Fibroblast of lung (primary cell): ENCODE results near the gene AP1G2.

Source experiments
- CTCF ChIP-seq, 2 donors: IDR thresholded peaks in 1 of 2; conservative IDR thresholded peaks in 1 of 2; 1 replicate in 1 of 2; 2 replicates in 1 of 2; pipeline ENCODE4 v1.5.1; 2011 to 2012; ENCODE audit warnings: low read length in 2 of 2, control low read depth in 1 of 2, inconsistent platforms in 1 of 2, low read depth in 1 of 2, mild to moderate bottlenecking in 1 of 2
- EZH2 ChIP-seq: IDR thresholded peaks from 2 replicates; pipeline ENCODE4 v1.5.1; 2012; ENCODE audit warnings: low read length, control low read depth, mild to moderate bottlenecking; ENCODE audit errors: missing control alignments

- no peak for TF ChIP-seq CTCF (conservative IDR thresholded peaks at IDR 0.05 in 1 of 2, IDR thresholded peaks at IDR 0.05 in 1 of 2; ENCODE audit: low read depth in 1 of 2, low read length in 2 of 2)
- TF ChIP-seq EZH2: peak; percentile 12
Observed at GRCh38 chr14:23567186-23568020, at the start of gene AP1G2.
